Raji (cell line): Measurements from ENCODE around the gene CACNB4.

Experiments used
- POLR2A ChIP-seq: IDR thresholded peaks from 2 replicates; pipeline ENCODE4 v1.6.1; 2011; ENCODE audit warnings: low read depth, low read length, control low read depth; ENCODE audit not compliant: insufficient read depth

Gene CACNB4

GRCh38 chr2:152095146-152095545, 3.7 kb downstream of the CACNB4 start:
- TF ChIP-seq POLR2A: no peak

GRCh38 chr2:152094014-152094413, 4.8 kb downstream of the CACNB4 start:
- no peak for TF ChIP-seq POLR2A

GRCh38 chr2:152093464-152093863, 5.4 kb downstream of the CACNB4 start:
- no peak for TF ChIP-seq POLR2A

- TF ChIP-seq POLR2A: no peak
These were observed 6.7 kb downstream of the CACNB4 start for GRCh38 chr2:152092095-152092494.

GRCh38 chr2:152089238-152089637, 9.6 kb downstream of the CACNB4 start:
- no peak for TF ChIP-seq POLR2A

- TF ChIP-seq POLR2A: no peak
These were observed 10.8 kb downstream of the CACNB4 start for GRCh38 chr2:152088006-152088405.

GRCh38 chr2:152086231-152086630, 12.6 kb downstream of the CACNB4 start:
- no peak for TF ChIP-seq POLR2A

- no peak for TF ChIP-seq POLR2A
These were observed 14.8 kb downstream of the CACNB4 start for GRCh38 chr2:152084076-152084475.

- no peak for TF ChIP-seq POLR2A
These were observed 15.5 kb downstream of the CACNB4 start for GRCh38 chr2:152083202-152083875.

GRCh38 chr2:152078662-152079061, 20.2 kb downstream of the CACNB4 start:
- TF ChIP-seq POLR2A: no peak

GRCh38 chr2:152078023-152078422, 20.8 kb downstream of the CACNB4 start:
- TF ChIP-seq POLR2A: no peak

- TF ChIP-seq POLR2A: no peak
These were observed 23.3 kb downstream of the CACNB4 start for GRCh38 chr2:152075461-152076050.

- no peak for TF ChIP-seq POLR2A
These were observed 26.8 kb downstream of the CACNB4 start for GRCh38 chr2:152072011-152072410.

GRCh38 chr2:152071518-152071917, 27.3 kb downstream of the CACNB4 start:
- TF ChIP-seq POLR2A: no peak

GRCh38 chr2:152071092-152071491, 27.8 kb downstream of the CACNB4 start:
- no peak for TF ChIP-seq POLR2A

- TF ChIP-seq POLR2A: no peak
These were observed 30.6 kb downstream of the CACNB4 start for GRCh38 chr2:152068226-152068625.

GRCh38 chr2:152067823-152068222, 31.0 kb downstream of the CACNB4 start:
- TF ChIP-seq POLR2A: no peak

- TF ChIP-seq POLR2A: no peak
These were observed 32.9 kb downstream of the CACNB4 start for GRCh38 chr2:152065945-152066344.

- TF ChIP-seq POLR2A: no peak
These were observed 34.8 kb downstream of the CACNB4 start for GRCh38 chr2:152064001-152064400.
